ENCODE data around the gene FRMPD1. TPM values are rescaled to one million over a fixed set of nuclear protein-coding genes. Genes with fewer than 3 reads are reported as not detected.
A peak's percentile ranks its signal among the peaks of the same experiment; 100 is the strongest.
"Not testable (repeated sequence)": the region's sequence is repeated elsewhere in the genome, so short reads cannot be mapped to it uniquely, and the experiment has no call there.

The FRMPD1 gene
- total and polyA plus RNA-seq, 4 donors = 0.06 to 0.25 (median 0.06) TPM; not detected in 1

DNA sequence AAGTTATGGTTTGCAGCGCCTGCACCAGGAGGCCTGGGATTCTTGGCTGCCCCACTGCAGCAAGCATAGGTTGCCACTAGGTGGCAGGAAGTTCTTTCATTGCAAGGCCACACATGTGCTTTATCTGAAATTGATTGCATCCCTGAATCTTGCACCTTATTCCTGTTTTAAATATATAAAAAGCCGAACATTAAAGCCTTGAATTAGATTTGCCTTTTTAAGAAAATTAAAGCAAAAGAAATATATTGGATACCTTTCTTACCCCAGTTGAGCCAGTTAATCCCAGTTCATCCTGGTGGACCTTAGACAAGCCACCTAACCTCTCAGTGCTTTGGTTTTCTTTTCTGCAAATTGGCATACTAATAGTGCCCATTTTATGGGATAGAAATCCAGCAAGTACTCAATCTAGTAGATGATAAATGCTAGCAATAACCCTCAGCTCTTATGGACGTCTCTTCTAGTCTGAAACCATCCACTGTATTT, 96.6 kb downstream of the FRMPD1 start:
- peak; percentile 58 for ATAC-seq (ENCODE audit: insufficient read depth, low FRiP score)
- no peaks in the 10 kb centered on the region for H3K9me3 ChIP-seq (ENCODE audit: control insufficient read depth in 4 of 4, insufficient read depth in 3 of 4, low read length in 3 of 4)
- no peaks in the 10 kb centered on the region for H3K36me3 ChIP-seq (ENCODE audit: control insufficient read depth in 4 of 4, insufficient read depth in 4 of 4, low read length in 4 of 4)
- H3K27ac ChIP-seq (ENCODE audit: low read depth in 1 of 2, low read length in 1 of 2) = no peak overlapping the region
- TF ChIP-seq, protein P1, sequence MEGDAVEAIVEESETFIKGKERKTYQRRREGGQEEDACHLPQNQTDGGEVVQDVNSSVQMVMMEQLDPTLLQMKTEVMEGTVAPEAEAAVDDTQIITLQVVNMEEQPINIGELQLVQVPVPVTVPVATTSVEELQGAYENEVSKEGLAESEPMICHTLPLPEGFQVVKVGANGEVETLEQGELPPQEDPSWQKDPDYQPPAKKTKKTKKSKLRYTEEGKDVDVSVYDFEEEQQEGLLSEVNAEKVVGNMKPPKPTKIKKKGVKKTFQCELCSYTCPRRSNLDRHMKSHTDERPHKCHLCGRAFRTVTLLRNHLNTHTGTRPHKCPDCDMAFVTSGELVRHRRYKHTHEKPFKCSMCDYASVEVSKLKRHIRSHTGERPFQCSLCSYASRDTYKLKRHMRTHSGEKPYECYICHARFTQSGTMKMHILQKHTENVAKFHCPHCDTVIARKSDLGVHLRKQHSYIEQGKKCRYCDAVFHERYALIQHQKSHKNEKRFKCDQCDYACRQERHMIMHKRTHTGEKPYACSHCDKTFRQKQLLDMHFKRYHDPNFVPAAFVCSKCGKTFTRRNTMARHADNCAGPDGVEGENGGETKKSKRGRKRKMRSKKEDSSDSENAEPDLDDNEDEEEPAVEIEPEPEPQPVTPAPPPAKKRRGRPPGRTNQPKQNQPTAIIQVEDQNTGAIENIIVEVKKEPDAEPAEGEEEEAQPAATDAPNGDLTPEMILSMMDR (IDR thresholded peaks at IDR 0.05; ENCODE audit: control extremely low read depth, extremely low read depth) = peak; percentile 80
- DNase-seq = peak; percentile 54 to 72 (median 61)
- whole genome bisulfite sequencing, 2 donors = 34 to 40% methylated on average over 3 of the region's 3 CpGs
- no peaks in the 10 kb centered on the region for H3K27me3 ChIP-seq (ENCODE audit: control insufficient read depth in 3 of 3, insufficient read depth in 3 of 3, low read length in 2 of 3)
- no peak overlapping the region for H3K4me3 ChIP-seq
- no peak overlapping the region for H3K9ac ChIP-seq (ENCODE audit: insufficient read depth in 1 of 2, low read length in 2 of 2)
- H3K4me1 ChIP-seq (ENCODE audit: control insufficient read depth in 5 of 5, insufficient read depth in 5 of 5, low read length in 5 of 5) = no peaks in the 10 kb centered on the region

DNA sequence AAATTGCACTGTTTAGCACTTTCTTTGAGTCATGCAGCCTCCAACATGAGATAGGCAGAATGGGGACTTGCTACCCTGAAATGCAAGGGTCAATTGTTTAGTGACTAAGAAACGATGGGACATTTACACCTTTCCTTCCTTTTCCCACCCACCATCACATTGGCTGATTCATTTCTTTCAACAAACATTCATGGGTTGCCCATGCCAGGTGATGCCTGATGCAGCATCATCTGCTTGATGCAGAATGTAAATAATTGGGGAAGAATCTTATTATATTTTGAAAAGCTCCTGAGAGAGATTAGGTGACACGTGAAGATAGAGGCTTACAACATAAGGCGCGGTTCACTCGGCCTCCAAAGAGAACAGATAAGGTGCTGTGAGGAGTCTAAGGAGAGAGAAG, 98.4 kb downstream of the FRMPD1 start:
- H3K27me3 ChIP-seq (ENCODE audit: control insufficient read depth in 3 of 3, insufficient read depth in 3 of 3, low read length in 2 of 3) = no peaks in the 10 kb centered on the region
- peaks cover 0 to 2% (median 0%) of the 10 kb centered on the region in 4 donors for H3K9me3 ChIP-seq (ENCODE audit: control insufficient read depth in 4 of 4, insufficient read depth in 3 of 4, low read length in 3 of 4)
- DNase-seq (no peak), ATAC-seq (ENCODE audit: insufficient read depth, low FRiP score) (no peak)
- TF ChIP-seq, protein P1 (IDR thresholded peaks at IDR 0.05; ENCODE audit: control extremely low read depth, extremely low read depth) = no peak
- H3K4me1 ChIP-seq (ENCODE audit: control insufficient read depth in 5 of 5, insufficient read depth in 5 of 5, low read length in 5 of 5) = peaks cover 0 to 5% (median under 1%) of the 10 kb centered on the region in 5 donors
- no peak overlapping the region for H3K9ac ChIP-seq (ENCODE audit: insufficient read depth in 1 of 2, low read length in 2 of 2)
- H3K36me3 ChIP-seq (ENCODE audit: control insufficient read depth in 4 of 4, insufficient read depth in 4 of 4, low read length in 4 of 4) = no peaks in the 10 kb centered on the region
- WGBS, 2 donors = 57 to 71% methylated on average over 5 of the region's 5 CpGs
- no peak overlapping the region for H3K27ac ChIP-seq (ENCODE audit: low read depth in 1 of 2, low read length in 1 of 2)
- H3K4me3 ChIP-seq = no peak overlapping the region

DNA sequence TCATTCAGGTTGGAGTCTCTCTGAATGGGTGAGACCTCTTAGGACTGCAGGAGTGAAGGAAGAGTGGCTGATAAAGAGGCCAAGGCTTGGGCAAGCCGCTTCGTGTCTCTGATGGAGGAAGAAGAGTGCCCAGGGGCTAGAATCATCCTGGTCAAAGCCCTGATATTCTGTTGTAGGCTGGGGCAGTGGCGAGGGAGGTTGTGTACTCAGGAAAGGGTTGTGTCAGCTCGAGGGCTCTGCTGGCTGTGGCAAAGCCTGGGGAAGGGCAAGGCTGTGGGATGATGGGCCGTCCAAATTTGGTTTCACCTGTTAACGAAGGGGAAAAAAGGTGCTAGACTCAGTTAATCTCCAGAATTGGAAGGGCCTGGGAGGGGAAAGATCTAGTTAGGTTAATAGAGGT, 100.4 kb downstream of the FRMPD1 start:
- TF ChIP-seq, protein P1 (IDR thresholded peaks at IDR 0.05; ENCODE audit: control extremely low read depth, extremely low read depth) = no peak
- Histone ChIP-seq H3K27me3 (ENCODE audit: control insufficient read depth in 3 of 3, insufficient read depth in 3 of 3, low read length in 2 of 3) (no peaks in the 10 kb centered on the region), H3K4me3 (no peak overlapping the region), H3K27ac (ENCODE audit: low read depth in 1 of 2, low read length in 1 of 2) (no peak overlapping the region), H3K4me1 (ENCODE audit: control insufficient read depth in 5 of 5, insufficient read depth in 5 of 5, low read length in 5 of 5) (peaks cover 0 to 9% (median 5%) of the 10 kb centered on the region in 5 donors), H3K9ac (ENCODE audit: insufficient read depth in 1 of 2, low read length in 2 of 2) (no peak overlapping the region), H3K36me3 (ENCODE audit: control insufficient read depth in 4 of 4, insufficient read depth in 4 of 4, low read length in 4 of 4) (no peaks in the 10 kb centered on the region), H3K9me3 (ENCODE audit: control insufficient read depth in 4 of 4, insufficient read depth in 3 of 4, low read length in 3 of 4) (peaks cover 0 to 2% (median 0%) of the 10 kb centered on the region in 4 donors)
- no peak for DNase-seq
- no peak for ATAC-seq (ENCODE audit: insufficient read depth, low FRiP score)
- 78 to 80% methylated on average over 6 of the region's 6 CpGs for WGBS, 2 donors

DNA sequence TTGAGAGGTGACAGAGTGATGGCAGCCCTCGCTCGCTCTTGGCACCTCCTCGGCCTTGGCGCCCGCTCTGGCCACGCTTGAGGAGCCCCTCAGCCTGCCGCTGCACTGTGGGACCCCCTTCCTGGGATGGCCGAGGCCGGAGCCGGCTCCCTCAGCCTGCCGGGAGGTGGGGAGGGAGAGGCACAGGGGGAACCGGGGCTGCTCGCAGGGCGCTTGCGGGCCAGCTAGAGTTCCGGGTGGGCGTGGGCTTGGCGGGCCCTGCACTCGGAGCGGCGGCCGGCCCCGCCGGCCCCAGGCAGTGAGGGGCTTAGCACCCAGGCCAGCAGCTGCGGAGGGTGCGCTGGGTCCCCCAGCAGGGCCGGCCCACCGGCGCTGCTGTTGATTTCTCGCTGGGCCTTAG, 101.0 kb downstream of the FRMPD1 start:
- H3K9ac ChIP-seq (ENCODE audit: insufficient read depth in 1 of 2, low read length in 2 of 2); H3K4me1 ChIP-seq (ENCODE audit: control insufficient read depth in 5 of 5, insufficient read depth in 5 of 5, low read length in 5 of 5); H3K27ac ChIP-seq (ENCODE audit: low read depth in 1 of 2, low read length in 1 of 2); H3K4me3 ChIP-seq; ATAC-seq (ENCODE audit: insufficient read depth, low FRiP score); DNase-seq; H3K27me3 ChIP-seq (ENCODE audit: control insufficient read depth in 3 of 3, insufficient read depth in 3 of 3, low read length in 2 of 3); H3K36me3 ChIP-seq (ENCODE audit: control insufficient read depth in 4 of 4, insufficient read depth in 4 of 4, low read length in 4 of 4); H3K9me3 ChIP-seq (ENCODE audit: control insufficient read depth in 4 of 4, insufficient read depth in 3 of 4, low read length in 3 of 4): not testable (repeated sequence)
- WGBS, 2 donors = 84 to 94% methylated on average over 30 of the region's 30 CpGs

DNA sequence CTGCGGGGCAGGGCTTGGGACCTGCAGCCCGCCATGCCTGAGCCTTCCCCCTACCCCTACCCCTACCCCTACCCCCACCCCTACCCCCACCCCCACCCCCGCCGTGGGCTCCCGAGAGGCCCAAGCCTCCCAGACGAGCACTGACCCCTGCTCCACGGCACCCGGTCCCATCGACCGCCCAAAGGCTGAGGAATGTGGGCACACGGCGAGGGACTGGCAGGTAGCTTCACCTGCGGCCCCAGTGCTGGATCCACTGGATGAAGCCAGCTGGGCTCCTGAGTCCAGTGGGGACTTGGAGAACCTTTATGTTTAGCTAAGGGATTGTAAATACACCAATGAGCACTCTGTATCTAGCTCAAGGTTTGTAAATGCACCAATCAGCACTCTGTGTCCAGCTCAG, 101.4 kb downstream of the FRMPD1 start:
- H3K9ac ChIP-seq (ENCODE audit: insufficient read depth in 1 of 2, low read length in 2 of 2); H3K27ac ChIP-seq (ENCODE audit: low read depth in 1 of 2, low read length in 1 of 2); DNase-seq; H3K4me1 ChIP-seq (ENCODE audit: control insufficient read depth in 5 of 5, insufficient read depth in 5 of 5, low read length in 5 of 5); ATAC-seq (ENCODE audit: insufficient read depth, low FRiP score); H3K36me3 ChIP-seq (ENCODE audit: control insufficient read depth in 4 of 4, insufficient read depth in 4 of 4, low read length in 4 of 4); H3K4me3 ChIP-seq; H3K9me3 ChIP-seq (ENCODE audit: control insufficient read depth in 4 of 4, insufficient read depth in 3 of 4, low read length in 3 of 4); H3K27me3 ChIP-seq (ENCODE audit: control insufficient read depth in 3 of 3, insufficient read depth in 3 of 3, low read length in 2 of 3): not testable (repeated sequence)
- WGBS, 2 donors = 95 to 97% methylated on average over 8 to 13 of the region's 13 CpGs
